Smooth muscle cell (in vitro differentiated cells): ENCODE results near the gene GALNT10. TPM values are rescaled to one million over a fixed set of nuclear protein-coding genes. Genes with fewer than 3 reads are reported as not detected.

Experiments used
- DNase-seq: peaks from one replicate; lab custom pipeline; 2025; ENCODE audit not compliant: unreplicated experiment; lab: John Stamatoyannopoulos, UW
- H2AFZ ChIP-seq: fragments of 200-600 bp; sonication (generic); 2 replicates; pipeline ENCODE4 v1.6.0; 2016; ENCODE audit warnings: antibody characterized with exemption, low read depth, mild to moderate bottlenecking
- H3F3A ChIP-seq: fragments of 200-600 bp; sonication (generic); 2 replicates; pipeline ENCODE4 v1.6.0; 2017; ENCODE audit warnings: antibody characterized with exemption, low read depth
- H3K27ac ChIP-seq: fragments of 200-600 bp; sonication (generic); 2 replicates; pipeline ENCODE4 v1.5.1; 2016; ENCODE audit warnings: low read depth, mild to moderate bottlenecking
- H3K27me3 ChIP-seq: fragments of 200-600 bp; sonication (generic); 2 replicates; pipeline ENCODE4 v1.6.1; 2016; ENCODE audit warnings: low read depth, mild to moderate bottlenecking
- H3K36me3 ChIP-seq: fragments of 200-600 bp; sonication (generic); 2 replicates; pipeline ENCODE4 v1.5.1; 2016; ENCODE audit warnings: low read depth
- H3K4me1 ChIP-seq: fragments of 200-600 bp; sonication (generic); 2 replicates; pipeline ENCODE4 v1.5.1; 2016; ENCODE audit warnings: low read depth
- H3K4me2 ChIP-seq: fragments of 200-600 bp; sonication (generic); 2 replicates; pipeline ENCODE4 v1.6.0; 2016; ENCODE audit warnings: mild to moderate bottlenecking
- H3K4me3 ChIP-seq: fragments of 200-600 bp; sonication (generic); 2 replicates; pipeline ENCODE4 v1.5.1; 2016; ENCODE audit warnings: mild to moderate bottlenecking
- H3K79me2 ChIP-seq: fragments of 200-600 bp; sonication (generic); 2 replicates; pipeline ENCODE4 v1.6.0; 2016; ENCODE audit warnings: low read depth, mild to moderate bottlenecking
- H3K9ac ChIP-seq: fragments of 200-600 bp; sonication (generic); 2 replicates; pipeline ENCODE4 v1.6.0; 2016; ENCODE audit warnings: low read depth
- H3K9me3 ChIP-seq: fragments of 200-600 bp; sonication (generic); replicated peaks from 2 replicates; pipeline ENCODE4 v1.5.1; 2016; ENCODE audit warnings: low read depth
- H4K20me1 ChIP-seq: fragments of 200-600 bp; sonication (generic); 2 replicates; pipeline ENCODE4 v1.6.0; 2016; ENCODE audit warnings: low read depth
- WGBS: methylation state at CpG from one replicate; pipeline ENCODE4 v1.1.7; 2016; ENCODE audit warnings: low lambda C conversion rate; 5-methylcytosine and 5-hydroxymethylcytosine counted together
- polyA plus RNA-seq: library from polyadenylated mRNA; unstranded; fragments of >200 nt; fragmentation: Nextera tagmentation; extraction: Ambion mirVana; gene quantifications from 2 replicates; pipeline ENCODE4 v1.2.1, GENCODE V29; 2016
- total RNA-seq: library from RNA; depleted of rRNA; stranded (reverse); fragments of >200 nt; gene quantifications from 2 replicates; pipeline ENCODE4 v1.2.3, GENCODE V29; 2014
- TF ChIP-seq, protein P1 (sequence below): fragments of 200-600 bp; sonication (generic); IDR thresholded peaks from 2 replicates; pipeline ENCODE4 v1.5.1; 2017; ENCODE audit warnings: borderline replicate concordance, mild to moderate bottlenecking, antibody characterized with exemption; ENCODE audit not compliant: insufficient read depth, poor library complexity, severe bottlenecking

GALNT10 gene
- total and polyA plus RNA-seq, 2 experiments from 2014 or later: 23.6 to 24.6 TPM

DNA sequence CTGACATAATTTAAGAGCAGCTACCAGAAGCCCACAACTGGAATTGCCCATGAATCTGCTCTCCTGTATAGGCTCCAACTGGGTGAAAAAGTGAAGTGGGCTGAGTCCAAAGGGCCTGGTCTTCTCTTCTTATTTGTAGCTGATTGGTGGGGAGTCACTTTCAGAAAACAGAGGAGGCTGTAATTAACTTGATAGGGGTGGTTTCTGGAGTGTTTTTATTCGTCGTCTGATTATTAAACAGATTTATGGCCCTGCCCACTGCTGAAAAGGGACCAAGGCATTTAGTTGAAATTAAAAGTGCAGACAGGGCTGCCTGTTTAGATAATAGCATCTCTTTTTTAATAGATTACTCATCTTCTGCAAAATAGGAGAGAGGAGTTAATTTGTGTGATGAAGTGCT, 174.2 kb downstream of the GALNT10 start:
- Histone ChIP-seq H2AFZ (no peak overlapping the region), H3K4me3 (no peak overlapping the region), H4K20me1 (no peaks in the 10 kb centered on the region), H3K36me3 (no peaks in the 10 kb centered on the region), H3K27ac (no peak overlapping the region), H3K9me3 (no peaks in the 10 kb centered on the region), H3F3A (peaks cover 13% of the 10 kb centered on the region), H3K4me2 (no peak overlapping the region), H3K79me2 (no peaks in the 10 kb centered on the region), H3K9ac (no peak overlapping the region), H3K4me1 (peaks cover 18% of the 10 kb centered on the region), H3K27me3 (no peaks in the 10 kb centered on the region)
- DNase-seq: no peak
- WGBS: 71% methylated on average over 2 of the region's 2 CpGs
- TF ChIP-seq, protein P1, sequence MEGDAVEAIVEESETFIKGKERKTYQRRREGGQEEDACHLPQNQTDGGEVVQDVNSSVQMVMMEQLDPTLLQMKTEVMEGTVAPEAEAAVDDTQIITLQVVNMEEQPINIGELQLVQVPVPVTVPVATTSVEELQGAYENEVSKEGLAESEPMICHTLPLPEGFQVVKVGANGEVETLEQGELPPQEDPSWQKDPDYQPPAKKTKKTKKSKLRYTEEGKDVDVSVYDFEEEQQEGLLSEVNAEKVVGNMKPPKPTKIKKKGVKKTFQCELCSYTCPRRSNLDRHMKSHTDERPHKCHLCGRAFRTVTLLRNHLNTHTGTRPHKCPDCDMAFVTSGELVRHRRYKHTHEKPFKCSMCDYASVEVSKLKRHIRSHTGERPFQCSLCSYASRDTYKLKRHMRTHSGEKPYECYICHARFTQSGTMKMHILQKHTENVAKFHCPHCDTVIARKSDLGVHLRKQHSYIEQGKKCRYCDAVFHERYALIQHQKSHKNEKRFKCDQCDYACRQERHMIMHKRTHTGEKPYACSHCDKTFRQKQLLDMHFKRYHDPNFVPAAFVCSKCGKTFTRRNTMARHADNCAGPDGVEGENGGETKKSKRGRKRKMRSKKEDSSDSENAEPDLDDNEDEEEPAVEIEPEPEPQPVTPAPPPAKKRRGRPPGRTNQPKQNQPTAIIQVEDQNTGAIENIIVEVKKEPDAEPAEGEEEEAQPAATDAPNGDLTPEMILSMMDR: no peak

DNA sequence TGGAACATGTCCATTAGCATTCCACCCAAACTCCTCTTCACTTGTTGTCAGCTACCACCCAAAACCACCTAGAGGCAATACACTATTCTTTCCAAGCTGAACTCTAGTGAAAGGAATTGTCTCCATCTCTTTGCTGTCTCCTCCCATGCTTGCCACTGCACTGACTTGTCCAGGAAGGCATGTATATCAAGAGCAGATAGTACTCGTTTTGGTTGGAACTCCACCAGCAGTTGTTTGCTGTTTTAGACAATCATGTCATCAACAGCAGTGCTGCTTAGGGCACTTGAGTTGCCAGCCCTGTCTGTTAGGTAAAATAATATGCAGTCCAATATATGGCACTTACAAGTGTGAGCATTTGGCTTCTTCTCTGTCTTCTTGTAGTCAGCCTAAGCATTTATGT, 175.3 kb downstream of the GALNT10 start:
- Histone ChIP-seq H3K9ac (no peak overlapping the region), H3K36me3 (no peaks in the 10 kb centered on the region), H3K4me2 (no peak overlapping the region), H2AFZ (no peak overlapping the region), H3K4me1 (peaks cover 18% of the 10 kb centered on the region), H3K4me3 (no peak overlapping the region), H3K9me3 (no peaks in the 10 kb centered on the region), H3K27me3 (no peaks in the 10 kb centered on the region), H3K79me2 (no peaks in the 10 kb centered on the region), H3F3A (peaks cover 13% of the 10 kb centered on the region), H3K27ac (peak overlapping the region; percentile 66), H4K20me1 (no peaks in the 10 kb centered on the region)
- TF ChIP-seq, protein P1: no peak
- no peak for DNase-seq
- 21% methylated on average over 1 of the region's 1 CpG for WGBS

DNA sequence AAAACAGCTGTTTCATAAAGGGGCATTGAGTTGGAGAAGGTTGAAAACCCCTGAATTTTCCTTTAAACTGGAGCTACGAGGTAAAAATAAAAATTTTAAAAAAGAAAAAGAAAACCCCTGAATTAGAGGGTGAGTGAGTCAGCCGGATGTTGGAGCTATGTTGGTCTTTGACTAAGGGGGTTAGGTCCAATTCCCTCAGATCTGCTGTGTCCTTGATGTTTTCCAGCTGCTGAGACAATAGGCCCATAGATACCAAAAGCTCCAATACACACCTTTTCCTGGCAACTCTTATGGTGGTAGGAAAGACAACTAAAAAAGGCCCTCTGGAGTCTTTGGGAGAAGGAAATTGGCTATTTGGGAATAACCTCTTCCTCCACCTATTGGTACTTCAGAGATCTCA, 175.8 kb downstream of the GALNT10 start:
- TF ChIP-seq, protein P1: no peak
- H3K36me3 ChIP-seq: no peaks in the 10 kb centered on the region
- H3K4me2 ChIP-seq: no peak overlapping the region
- peak overlapping the region; percentile 66 for H3K27ac ChIP-seq
- no peaks in the 10 kb centered on the region for H3K79me2 ChIP-seq
- H3K4me3 ChIP-seq: no peak overlapping the region
- no peak for DNase-seq
- no peaks in the 10 kb centered on the region for H3K9me3 ChIP-seq
- H3K27me3 ChIP-seq: no peaks in the 10 kb centered on the region
- no peak overlapping the region for H2AFZ ChIP-seq
- H3F3A ChIP-seq: peaks cover 9% of the 10 kb centered on the region
- no peak overlapping the region for H3K9ac ChIP-seq
- no peaks in the 10 kb centered on the region for H4K20me1 ChIP-seq
- H3K4me1 ChIP-seq: peaks cover 17% of the 10 kb centered on the region
- WGBS: 74% methylated on average over 2 of the region's 2 CpGs

DNA sequence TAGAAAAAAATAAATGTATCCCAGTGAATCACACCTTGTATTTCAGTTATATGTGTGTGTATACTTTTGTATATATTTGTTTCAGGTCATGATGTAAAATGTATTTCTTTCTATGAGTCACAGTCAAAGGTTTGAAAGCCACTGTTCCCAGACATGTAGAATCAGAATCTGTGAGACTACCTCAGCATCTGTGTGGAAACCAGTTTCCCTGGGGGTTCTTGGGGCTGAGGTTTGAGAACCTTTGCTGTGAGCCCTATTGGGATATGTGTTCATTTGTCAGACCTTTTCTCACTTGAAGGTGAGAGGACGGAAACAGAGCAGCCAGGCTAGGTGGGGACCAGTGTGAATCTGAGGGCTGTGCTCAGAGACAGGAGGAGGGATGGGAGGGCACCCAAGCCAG, 176.6 kb downstream of the GALNT10 start:
- H2AFZ ChIP-seq: no peak overlapping the region
- H3K9ac ChIP-seq: no peak overlapping the region
- no peaks in the 10 kb centered on the region for H3K36me3 ChIP-seq
- no peak for DNase-seq
- H3K4me3 ChIP-seq: no peak overlapping the region
- no peaks in the 10 kb centered on the region for H4K20me1 ChIP-seq
- 94% methylated on average over 1 of the region's 1 CpG for WGBS
- no peaks in the 10 kb centered on the region for H3K79me2 ChIP-seq
- H3K9me3 ChIP-seq: no peaks in the 10 kb centered on the region
- H3K4me1 ChIP-seq: peaks cover 17% of the 10 kb centered on the region
- TF ChIP-seq, protein P1: no peak
- H3K27me3 ChIP-seq: no peaks in the 10 kb centered on the region
- peaks cover 7% of the 10 kb centered on the region for H3F3A ChIP-seq
- H3K4me2 ChIP-seq: no peak overlapping the region
- peak overlapping the region; percentile 66 for H3K27ac ChIP-seq
